ENCODE results near the gene KRTAP10-12. TPM values are rescaled to one million over a fixed set of nuclear protein-coding genes. Genes with fewer than 3 reads are reported as not detected.
"Not testable (repeated sequence)": the region's sequence is repeated elsewhere in the genome, so short reads cannot be mapped to it uniquely, and the experiment has no call there.

Gene KRTAP10-12
- total and polyA plus RNA-seq, 2 experiments from 2014 or later, result not detected

DNA sequence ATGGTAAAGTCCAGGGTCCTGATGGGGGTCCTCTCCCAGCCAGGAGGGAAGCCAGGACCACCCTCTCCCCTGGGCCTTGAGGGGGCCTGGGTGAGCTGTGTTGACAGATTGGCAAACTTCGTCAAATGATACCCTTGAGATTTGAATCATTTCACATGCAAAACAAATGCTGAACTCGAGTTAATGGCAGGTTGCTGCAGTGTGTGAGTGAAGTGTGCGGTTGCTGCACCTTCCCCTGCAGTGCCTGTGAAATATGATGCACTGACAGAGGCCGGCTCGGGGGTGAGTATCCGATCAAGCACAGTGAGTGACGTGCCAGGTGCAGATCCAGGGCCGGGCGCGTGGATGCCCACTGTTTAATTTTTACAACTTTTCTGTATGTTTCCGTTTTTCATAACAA lies 9.3 kb upstream of the KRTAP10-12 start:
- H3K27ac ChIP-seq, result no peak overlapping the region
- H3K9me3 ChIP-seq (ENCODE audit: low read depth), result no peaks in the 10 kb centered on the region
- H3K9me2 ChIP-seq (ENCODE audit: insufficient read depth), result no peaks in the 10 kb centered on the region
- no peak for DNase-seq
- H3F3A ChIP-seq (ENCODE audit: insufficient read depth), result no peaks in the 10 kb centered on the region
- H3K4me1 ChIP-seq (ENCODE audit: insufficient read depth), result no peaks in the 10 kb centered on the region
- H3K36me3 ChIP-seq (ENCODE audit: low read depth), result no peaks in the 10 kb centered on the region
- no peak overlapping the region for H2AFZ ChIP-seq
- no peaks in the 10 kb centered on the region for H3K79me2 ChIP-seq (ENCODE audit: insufficient read depth)
- H3K4me2 ChIP-seq (ENCODE audit: unreplicated experiment), result no peak overlapping the region
- TF ChIP-seq EZH2phosphoT487 (IDR thresholded peaks at IDR 0.05; ENCODE audit: insufficient read depth, low read depth) (no peak), EZH2 (IDR thresholded peaks at IDR 0.05; ENCODE audit: insufficient read depth, poor library complexity, severe bottlenecking) (no peak)
- H3K27me3 ChIP-seq (replicated peaks; ENCODE audit: insufficient read depth), result peaks cover 33% of the 10 kb centered on the region
- H3K9ac ChIP-seq, result no peak overlapping the region
- in situ Hi-C loops (cut with MboI), result no loop called here
- H3K4me3 ChIP-seq, result no peak overlapping the region
- no peaks in the 10 kb centered on the region for H4K20me1 ChIP-seq (ENCODE audit: insufficient read depth)
- 22 to 25% methylated on average over 11 of the region's 11 CpGs for WGBS, 2 experiments (ENCODE audit: low coverage in 1 of 2, low lambda C conversion rate in 2 of 2, missing lambda C conversion rate in 2 of 2)

DNA sequence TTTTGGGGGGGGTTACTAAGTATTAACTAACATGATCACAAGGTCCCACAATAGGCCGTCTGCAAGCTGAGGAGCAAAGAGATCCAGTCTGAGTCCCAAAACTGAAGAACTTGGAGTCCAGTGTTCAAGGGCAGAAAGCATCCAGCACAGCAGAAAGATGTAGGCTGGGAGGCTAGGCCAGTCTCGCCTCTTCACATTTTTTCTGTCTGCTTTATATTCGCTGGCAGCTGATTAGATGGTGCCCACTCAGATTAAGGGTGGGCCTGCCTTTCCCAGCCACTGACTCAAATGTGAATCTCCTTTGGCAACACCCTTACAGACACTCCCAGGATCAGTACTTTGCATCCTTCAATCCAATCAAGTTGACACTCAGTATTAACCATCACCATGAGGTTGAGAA lies 7.2 kb upstream of the KRTAP10-12 start:
- 36 to 38% methylated on average over 3 of the region's 3 CpGs for WGBS, 2 experiments (ENCODE audit: low coverage in 1 of 2, low lambda C conversion rate in 2 of 2, missing lambda C conversion rate in 2 of 2)
- DNase-seq; H3K27ac ChIP-seq; H3K9me2 ChIP-seq (ENCODE audit: insufficient read depth); H4K20me1 ChIP-seq (ENCODE audit: insufficient read depth); H3F3A ChIP-seq (ENCODE audit: insufficient read depth); H3K9me3 ChIP-seq (ENCODE audit: low read depth); H3K9ac ChIP-seq; H3K79me2 ChIP-seq (ENCODE audit: insufficient read depth); H3K4me1 ChIP-seq (ENCODE audit: insufficient read depth); H3K36me3 ChIP-seq (ENCODE audit: low read depth); in situ Hi-C loops (cut with MboI); H3K4me2 ChIP-seq (ENCODE audit: unreplicated experiment); H3K4me3 ChIP-seq; H2AFZ ChIP-seq: not testable (repeated sequence)
- H3K27me3 ChIP-seq (replicated peaks; ENCODE audit: insufficient read depth), result peaks cover 24% of the 10 kb centered on the region

DNA sequence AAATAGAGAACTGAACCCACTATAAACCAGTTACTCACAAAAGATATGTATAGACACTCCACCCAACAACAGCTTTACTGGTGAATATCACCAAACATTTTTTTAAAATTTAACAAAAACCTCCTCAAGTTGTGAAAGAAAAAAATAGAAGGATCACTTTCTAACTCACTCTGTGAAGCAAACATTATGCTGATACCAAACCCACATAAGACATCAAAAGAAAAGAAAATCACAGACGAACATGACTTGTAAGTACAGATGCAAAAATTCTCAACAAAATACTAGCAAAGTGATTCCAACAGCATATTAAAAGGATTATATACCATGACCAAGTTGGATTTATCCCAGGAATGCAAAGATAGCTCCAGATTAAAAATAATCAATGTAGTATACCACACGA lies 5.3 kb upstream of the KRTAP10-12 start:
- Histone ChIP-seq H3K4me3 (no peak overlapping the region), H3K36me3 (ENCODE audit: low read depth) (no peaks in the 10 kb centered on the region), H3K9me3 (ENCODE audit: low read depth) (no peaks in the 10 kb centered on the region), H2AFZ (no peak overlapping the region), H3K4me2 (ENCODE audit: unreplicated experiment) (no peak overlapping the region), H3K9ac (no peak overlapping the region), H3K79me2 (ENCODE audit: insufficient read depth) (no peaks in the 10 kb centered on the region), H3K27ac (no peak overlapping the region), H4K20me1 (ENCODE audit: insufficient read depth) (no peaks in the 10 kb centered on the region), H3K9me2 (ENCODE audit: insufficient read depth) (no peaks in the 10 kb centered on the region), H3K4me1 (ENCODE audit: insufficient read depth) (no peaks in the 10 kb centered on the region), H3K27me3 (replicated peaks; ENCODE audit: insufficient read depth) (peaks cover 37% of the 10 kb centered on the region), H3F3A (ENCODE audit: insufficient read depth) (no peaks in the 10 kb centered on the region)
- DNase-seq, result no peak
- WGBS, 2 experiments (ENCODE audit: low coverage in 1 of 2, low lambda C conversion rate in 2 of 2, missing lambda C conversion rate in 2 of 2), result 3 to 6% methylated on average over 2 of the region's 2 CpGs
- in situ Hi-C loops (cut with MboI), result no loop called here
- no peak for TF ChIP-seq EZH2 (IDR thresholded peaks at IDR 0.05; ENCODE audit: insufficient read depth, poor library complexity, severe bottlenecking)
- TF ChIP-seq EZH2phosphoT487 (IDR thresholded peaks at IDR 0.05; ENCODE audit: insufficient read depth, low read depth), result no peak

DNA sequence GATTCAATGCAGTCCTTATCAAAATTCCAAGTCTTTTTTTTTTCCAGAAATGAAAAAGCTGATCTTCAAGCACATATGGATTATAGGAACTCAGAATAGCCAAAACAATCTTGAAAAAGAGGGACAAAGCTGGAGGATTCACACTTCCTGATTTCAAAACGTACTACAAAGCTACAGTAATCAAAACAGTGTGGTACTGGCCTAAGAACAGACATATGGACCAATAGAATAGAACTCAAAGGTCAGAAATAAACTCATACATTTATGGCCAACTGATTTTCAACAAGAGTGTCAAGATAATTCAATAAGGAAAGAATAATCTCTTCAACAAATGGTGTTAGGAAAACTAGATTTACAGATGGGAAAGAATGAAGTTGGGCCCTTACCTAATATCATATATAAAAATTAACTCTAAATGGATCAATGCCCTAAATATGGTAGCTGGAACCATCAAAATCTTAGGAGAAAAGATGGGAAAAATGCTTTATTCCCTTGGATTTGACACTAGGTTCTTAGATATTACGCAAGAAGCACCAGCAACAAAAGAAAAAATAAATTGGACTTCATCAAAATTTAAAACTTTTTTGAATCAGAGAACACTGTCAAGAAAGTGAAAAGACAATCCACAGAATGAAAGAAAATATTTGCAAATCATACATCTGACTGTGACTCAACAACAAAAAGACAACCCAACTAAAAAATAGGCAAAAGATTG lies 4.0 kb upstream of the KRTAP10-12 start:
- no peak overlapping the region for H3K4me3 ChIP-seq
- H4K20me1 ChIP-seq (ENCODE audit: insufficient read depth), result no peaks in the 10 kb centered on the region
- WGBS, 2 experiments (ENCODE audit: low coverage in 1 of 2, low lambda C conversion rate in 2 of 2, missing lambda C conversion rate in 2 of 2), result 24 to 26% methylated on average over 2 of the region's 2 CpGs
- no peak overlapping the region for H3K4me2 ChIP-seq (ENCODE audit: unreplicated experiment)
- H3K9me3 ChIP-seq (ENCODE audit: low read depth), result no peaks in the 10 kb centered on the region
- H3K27me3 ChIP-seq (replicated peaks; ENCODE audit: insufficient read depth), result peaks cover 28% of the 10 kb centered on the region
- in situ Hi-C loops (cut with MboI), result no loop called here
- no peak overlapping the region for H3K9ac ChIP-seq
- TF ChIP-seq EZH2phosphoT487 (IDR thresholded peaks at IDR 0.05; ENCODE audit: insufficient read depth, low read depth) (no peak), EZH2 (IDR thresholded peaks at IDR 0.05; ENCODE audit: insufficient read depth, poor library complexity, severe bottlenecking) (no peak)
- H3F3A ChIP-seq (ENCODE audit: insufficient read depth), result no peaks in the 10 kb centered on the region
- no peaks in the 10 kb centered on the region for H3K9me2 ChIP-seq (ENCODE audit: insufficient read depth)
- no peak overlapping the region for H3K27ac ChIP-seq
- no peaks in the 10 kb centered on the region for H3K4me1 ChIP-seq (ENCODE audit: insufficient read depth)
- H3K36me3 ChIP-seq (ENCODE audit: low read depth), result no peaks in the 10 kb centered on the region
- no peaks in the 10 kb centered on the region for H3K79me2 ChIP-seq (ENCODE audit: insufficient read depth)
- H2AFZ ChIP-seq, result no peak overlapping the region
- no peak for DNase-seq

DNA sequence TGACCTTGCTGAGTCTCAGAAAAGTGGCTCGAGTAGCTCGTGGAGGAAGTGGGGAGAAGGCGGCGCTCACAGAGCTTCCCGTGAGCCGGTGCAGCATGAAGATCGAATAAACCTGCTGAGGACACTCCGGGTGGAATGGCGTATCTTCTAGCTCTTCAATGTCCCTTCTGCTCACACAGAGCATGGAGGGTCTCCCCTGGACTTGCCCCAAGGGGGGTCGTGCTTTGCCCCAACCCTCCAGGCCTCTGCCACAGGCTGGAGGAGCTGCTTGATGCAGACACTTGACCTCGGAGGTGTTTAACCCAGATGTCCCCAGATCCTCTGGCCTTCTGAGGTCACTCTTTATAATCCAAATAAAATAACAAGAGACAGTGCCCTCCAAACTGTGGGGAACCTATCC lies 2.2 kb upstream of the KRTAP10-12 start:
- Histone ChIP-seq H3K36me3 (ENCODE audit: low read depth) (no peaks in the 10 kb centered on the region), H3K27ac (no peak overlapping the region), H3K9me3 (ENCODE audit: low read depth) (no peaks in the 10 kb centered on the region), H3K4me1 (ENCODE audit: insufficient read depth) (no peaks in the 10 kb centered on the region), H3K4me2 (ENCODE audit: unreplicated experiment) (no peak overlapping the region), H3K4me3 (no peak overlapping the region), H3K9me2 (ENCODE audit: insufficient read depth) (no peaks in the 10 kb centered on the region), H3F3A (ENCODE audit: insufficient read depth) (no peaks in the 10 kb centered on the region), H4K20me1 (ENCODE audit: insufficient read depth) (no peaks in the 10 kb centered on the region), H2AFZ (no peak overlapping the region), H3K9ac (no peak overlapping the region), H3K79me2 (ENCODE audit: insufficient read depth) (no peaks in the 10 kb centered on the region), H3K27me3 (replicated peaks; ENCODE audit: insufficient read depth) (peaks cover 42% of the 10 kb centered on the region)
- DNase-seq, result no peak
- WGBS, 2 experiments (ENCODE audit: low coverage in 1 of 2, low lambda C conversion rate in 2 of 2, missing lambda C conversion rate in 2 of 2), result 44 to 52% methylated on average over 11 of the region's 11 CpGs
- in situ Hi-C loops (cut with MboI), result no loop called here
- no peak for TF ChIP-seq EZH2phosphoT487 (IDR thresholded peaks at IDR 0.05; ENCODE audit: insufficient read depth, low read depth)
- TF ChIP-seq EZH2 (IDR thresholded peaks at IDR 0.05; ENCODE audit: insufficient read depth, poor library complexity, severe bottlenecking), result no peak
